Skin epidermis (tissue), 12 donors: ENCODE data around the gene PKD2.
"Not testable (repeated sequence)": the region's sequence is repeated elsewhere in the genome, so short reads cannot be mapped to it uniquely, and the experiment has no call there.

ENCODE experiments used
- H3K27ac ChIP-seq, 21 experiments: fragments of 200-600 bp; sonication (generic) in 11 of 21; one replicate each; pipeline ENCODE4 v1.5.0; 2020; ENCODE audit warnings: mild to moderate bottlenecking in 3 of 21, inconsistent platforms in 2 of 21, moderate library complexity in 2 of 21
- H3K4me3 ChIP-seq, 7 experiments: fragments of 200-600 bp; sonication (generic) in 2 of 7; one replicate each; pipeline ENCODE4 v1.5.0; 2020; ENCODE audit warnings: inconsistent platforms in 2 of 7, mild to moderate bottlenecking in 2 of 7, moderate library complexity in 1 of 7

Gene PKD2

DNA sequence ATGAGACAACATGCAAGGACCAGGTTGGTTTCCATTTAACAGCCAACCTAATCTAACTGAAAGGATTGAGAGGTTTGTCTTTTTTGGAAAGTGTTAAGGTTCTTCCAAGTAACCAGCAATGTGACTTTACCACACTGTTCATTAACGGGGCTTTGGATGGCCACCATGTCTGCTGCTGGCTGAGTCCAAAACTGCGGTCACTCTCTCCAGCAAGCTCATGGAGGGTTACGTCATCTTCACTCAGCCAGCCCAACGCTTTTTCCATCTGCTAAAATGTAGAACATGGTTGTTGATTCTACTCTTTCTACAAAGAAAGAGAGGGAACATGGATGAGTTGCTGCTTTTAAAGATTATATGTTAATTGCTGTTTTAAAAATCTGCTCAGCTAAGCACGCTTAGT lies 11.0 kb downstream of the PKD2 start:
- Histone ChIP-seq H3K27ac (peak overlapping the region in 9 of 21 experiments; percentile 3 to 75 (median 37)), H3K4me3 (no peak overlapping the region)

GRCh38 chr4:88021824-88022223 lies 14.4 kb downstream of the PKD2 start:
- H3K27ac ChIP-seq, result no peak overlapping the region
- no peak overlapping the region for H3K4me3 ChIP-seq

DNA sequence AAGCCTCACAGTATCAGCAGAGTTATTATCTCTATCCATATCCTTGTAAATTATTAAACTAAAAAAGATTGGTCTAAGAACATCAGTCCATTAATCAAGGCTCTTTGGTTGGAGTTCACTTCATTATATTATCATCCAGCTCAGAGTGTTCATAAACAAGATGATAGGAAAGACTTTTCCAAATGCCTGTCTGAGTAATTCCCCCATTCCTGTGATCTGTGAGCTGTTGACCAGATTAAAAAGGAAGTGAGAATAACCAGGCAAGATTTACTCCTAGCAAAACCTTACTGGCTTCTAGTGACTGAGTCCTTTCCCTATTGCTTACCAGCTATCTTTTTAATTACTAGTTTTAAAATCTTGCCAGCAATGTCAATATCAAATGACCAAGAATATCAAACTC lies 14.9 kb downstream of the PKD2 start:
- Histone ChIP-seq H3K27ac (no peak overlapping the region), H3K4me3 (no peak overlapping the region)

- not testable (repeated sequence) for H3K27ac ChIP-seq, H3K4me3 ChIP-seq
Measured at GRCh38 chr4:88025868-88026661, 18.6 kb downstream of the PKD2 start.

GRCh38 chr4:88027611-88028608 lies 20.5 kb downstream of the PKD2 start:
- peak overlapping the region in 4 of 21 experiments; percentile 3 to 36 (median 18) for H3K27ac ChIP-seq
- H3K4me3 ChIP-seq, result no peak overlapping the region

DNA sequence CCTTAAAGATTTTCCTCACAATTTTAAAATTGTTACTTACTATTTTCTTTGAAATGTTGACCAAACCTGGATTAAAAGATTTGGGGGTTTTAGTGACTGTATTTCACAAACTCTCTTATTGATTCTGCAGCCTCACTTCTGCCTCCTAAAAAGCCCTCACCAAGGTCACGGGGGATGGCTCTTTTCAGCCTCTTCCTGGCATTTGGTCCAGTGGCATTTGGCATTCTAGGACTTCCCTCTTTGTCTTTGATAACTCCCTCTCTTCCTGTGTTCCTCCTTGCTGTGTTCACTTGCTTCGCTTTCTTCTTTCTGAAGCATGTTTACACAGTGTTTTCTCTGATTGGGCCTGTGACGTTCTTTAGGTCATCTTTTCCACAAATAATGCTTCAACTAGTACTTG lies 21.5 kb downstream of the PKD2 start:
- peak overlapping the region in 3 of 21 experiments; percentile 23 to 36 (median 28) for H3K27ac ChIP-seq

DNA sequence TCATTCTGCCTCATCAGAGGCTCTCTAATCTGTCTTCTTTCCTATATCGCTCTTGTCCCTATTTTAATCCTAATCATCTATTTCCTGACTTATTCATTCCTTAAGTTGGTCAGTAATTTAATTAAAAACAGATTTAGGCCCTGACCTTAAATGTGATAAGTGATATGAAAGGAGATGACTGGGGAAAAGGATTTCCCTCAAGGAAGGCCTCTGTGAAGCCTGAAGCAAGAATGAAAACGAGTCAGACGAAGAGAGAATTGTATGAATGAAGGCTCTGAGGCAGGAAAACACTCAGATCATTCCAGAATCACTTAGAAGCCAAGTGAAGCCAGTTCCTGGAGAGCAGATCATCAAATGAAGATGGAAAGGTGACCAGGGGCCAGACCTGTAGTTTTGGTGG lies 22.1 kb downstream of the PKD2 start:
- peak overlapping the region in 1 of 21 experiments; percentile 28 for H3K27ac ChIP-seq

More for the DNA sequence above, 21.5 kb downstream of the PKD2 start:
- H3K4me3 ChIP-seq, result no peak overlapping the region

GRCh38 chr4:88030565-88031310 lies 23.3 kb downstream of the PKD2 start:
- Histone ChIP-seq H3K27ac (no peak overlapping the region), H3K4me3 (no peak overlapping the region)

More for the DNA sequence above, 22.1 kb downstream of the PKD2 start:
- no peak overlapping the region for H3K4me3 ChIP-seq

GRCh38 chr4:88033309-88033708 lies 25.9 kb downstream of the PKD2 start:
- no peak overlapping the region for H3K27ac ChIP-seq
- no peak overlapping the region for H3K4me3 ChIP-seq

DNA sequence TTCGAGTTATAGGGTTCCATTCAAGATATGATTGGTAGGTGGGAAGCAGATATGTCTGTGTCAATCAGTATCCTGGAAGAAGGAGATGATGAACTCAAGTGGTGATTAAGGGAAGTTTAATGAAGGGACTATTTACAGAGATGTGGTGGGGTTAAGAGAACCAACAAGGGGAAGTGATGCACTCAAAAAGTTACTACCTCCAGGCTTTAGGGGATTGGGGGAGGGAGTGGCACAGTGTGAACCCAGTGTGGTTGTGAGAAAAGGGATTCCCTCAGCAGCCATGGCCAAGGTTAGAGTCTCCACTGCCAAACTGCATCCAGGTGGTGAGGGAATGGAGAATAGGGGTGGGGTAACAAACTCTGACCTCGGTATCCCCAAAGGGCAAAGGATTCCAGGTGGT lies 27.9 kb downstream of the PKD2 start:
- H3K4me3 ChIP-seq, result no peak overlapping the region
- no peak overlapping the region for H3K27ac ChIP-seq

DNA sequence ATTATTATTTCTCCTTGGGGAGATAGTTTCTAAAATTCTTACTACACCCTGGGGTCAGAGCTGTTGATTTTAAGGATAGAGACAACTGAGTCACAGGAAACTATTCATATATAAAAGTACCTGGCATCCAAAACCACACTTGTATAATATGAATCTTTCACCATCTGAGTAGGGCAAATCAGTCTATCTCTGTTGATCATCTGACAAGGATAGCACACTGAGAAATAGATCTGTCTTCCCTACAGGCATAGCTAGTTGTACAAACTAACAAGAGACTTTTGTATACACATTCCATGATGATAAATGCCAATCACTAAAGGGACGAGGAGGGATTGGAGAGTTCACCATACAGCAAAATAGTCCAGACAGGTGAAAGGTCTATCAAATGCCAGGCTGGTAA lies 30.0 kb downstream of the PKD2 start:
- no peak overlapping the region for H3K27ac ChIP-seq
- no peak overlapping the region for H3K4me3 ChIP-seq

DNA sequence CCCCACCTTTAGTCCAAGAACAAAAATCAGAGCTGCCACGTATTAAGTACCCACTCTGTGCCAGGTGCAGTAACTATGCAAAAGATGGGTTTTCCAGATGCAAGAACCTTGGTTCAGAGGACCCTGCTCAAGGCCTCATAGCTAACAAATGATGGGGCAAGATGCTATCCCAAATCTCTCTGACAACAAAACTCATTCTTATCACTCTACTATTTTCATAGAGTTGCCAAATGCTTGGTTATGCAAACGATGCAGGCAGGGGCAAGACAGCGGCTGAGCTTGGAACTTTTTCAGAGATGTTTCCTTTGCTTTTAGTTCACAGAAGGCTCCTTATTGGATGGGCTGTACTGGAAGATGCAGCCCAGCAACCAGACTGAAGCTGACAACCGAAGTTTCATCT lies 30.5 kb downstream of the PKD2 start:
- H3K27ac ChIP-seq, result no peak overlapping the region
- H3K4me3 ChIP-seq, result no peak overlapping the region

GRCh38 chr4:88040707-88041106 lies 33.3 kb downstream of the PKD2 start:
- H3K27ac ChIP-seq, result no peak overlapping the region
- H3K4me3 ChIP-seq, result no peak overlapping the region

GRCh38 chr4:88041626-88042025 lies 34.2 kb downstream of the PKD2 start:
- no peak overlapping the region for H3K4me3 ChIP-seq
- no peak overlapping the region for H3K27ac ChIP-seq

DNA sequence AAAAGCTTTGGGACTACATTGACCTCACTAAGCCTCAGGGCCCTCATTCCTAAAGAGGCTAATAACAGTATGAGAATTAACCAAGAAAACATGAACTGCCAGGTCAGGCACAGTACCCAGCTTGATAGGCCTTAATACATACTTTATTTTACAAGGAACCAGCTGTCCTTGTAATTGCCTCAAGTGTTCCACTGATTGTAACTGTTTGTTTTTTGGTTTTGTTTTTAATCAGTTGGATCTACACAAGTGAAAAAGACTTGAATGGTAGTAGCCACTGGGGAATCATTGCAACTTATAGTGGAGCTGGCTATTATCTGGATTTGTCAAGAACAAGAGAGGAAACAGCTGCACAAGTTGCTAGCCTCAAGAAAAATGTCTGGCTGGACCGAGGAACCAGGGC lies 35.6 kb downstream of the PKD2 start:
- Histone ChIP-seq H3K4me3 (no peak overlapping the region), H3K27ac (peak overlapping the region in 1 of 21 experiments; percentile 19)

- H3K4me3 ChIP-seq, result no peak overlapping the region
- no peak overlapping the region for H3K27ac ChIP-seq
Measured at GRCh38 chr4:88043586-88044340, 36.3 kb downstream of the PKD2 start.

DNA sequence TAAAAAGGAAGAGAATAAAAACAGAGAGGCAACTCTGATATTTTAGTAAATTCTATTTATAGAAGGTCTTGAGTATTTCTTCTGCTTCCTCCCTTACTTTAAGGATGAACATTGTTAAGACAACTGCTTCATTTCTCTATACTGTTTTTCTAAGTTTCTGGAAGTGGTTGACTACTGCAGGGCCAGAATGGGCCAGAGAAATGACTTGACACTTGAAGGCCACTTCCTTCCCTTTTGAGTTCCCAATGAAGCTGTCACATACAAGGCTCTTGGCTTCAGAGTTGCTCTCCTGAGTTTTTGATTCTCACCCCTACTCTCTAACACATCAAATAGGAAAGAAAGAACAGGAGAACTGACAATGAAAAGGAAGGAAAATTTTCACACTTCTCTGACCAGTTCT lies 37.6 kb downstream of the PKD2 start:
- H3K27ac ChIP-seq, result no peak overlapping the region

DNA sequence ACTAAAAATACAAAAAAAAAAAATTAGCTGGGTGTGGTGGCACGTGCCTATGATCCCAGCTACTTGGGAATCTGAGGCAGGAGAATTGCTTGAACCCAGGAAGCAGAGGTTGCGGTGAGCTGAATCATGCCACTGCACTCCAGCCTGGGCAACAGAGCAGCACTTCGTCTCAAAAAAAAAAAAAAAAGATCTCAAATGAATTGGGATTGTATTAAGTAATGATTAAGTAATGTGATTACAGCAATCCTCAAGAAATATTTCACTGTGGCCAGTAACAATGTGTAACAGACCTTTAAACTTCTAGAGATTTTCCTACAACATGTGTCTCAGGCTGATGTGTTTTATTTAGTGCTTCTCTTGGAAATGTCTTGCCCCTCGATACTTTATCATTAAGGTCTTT lies 46.8 kb downstream of the PKD2 start:
- Histone ChIP-seq H3K4me3 (no peak overlapping the region), H3K27ac (no peak overlapping the region)

More for the DNA sequence above, 37.6 kb downstream of the PKD2 start:
- H3K4me3 ChIP-seq, result no peak overlapping the region

GRCh38 chr4:88054901-88055300 lies 47.5 kb downstream of the PKD2 start:
- Histone ChIP-seq H3K27ac (no peak overlapping the region), H3K4me3 (no peak overlapping the region)
